T-cell (primary cell): ENCODE data around the gene USP3. TPM values are rescaled to one million over a fixed set of nuclear protein-coding genes. Genes with fewer than 3 reads are reported as not detected.

ENCODE experiments used
- ATAC-seq, 4 experiments: fragments of 200-7000 bp in 3 of 4; fragments of 150-1000 bp in 1 of 4; cut with Tn5 transposase; replicated peaks in 1 of 4; 1 replicate in 3 of 4; 2 replicates in 1 of 4; pipeline ENCODE4 v1.10.0; 2021; ENCODE audit warnings: moderate library complexity in 3 of 4, mild to moderate bottlenecking in 2 of 4, moderate number of reproducible peaks in 1 of 4
- CTCF ChIA-PET, 2 donors: fragments of 300-600 bp; sonication (Branson Sonifier 250); formaldehyde crosslinking; loops; one replicate each; lab custom pipeline; 2022; ENCODE audit warnings: antibody characterized with exemption in 2 of 2; lab: Charles Lee
- POLR2A ChIA-PET, 2 donors: fragments of 300-600 bp; sonication (Branson Sonifier 250); formaldehyde crosslinking; loops; one replicate each; lab custom pipeline; 2022; ENCODE audit warnings: antibody characterized with exemption in 2 of 2; lab: Charles Lee
- DNase-seq, 35 experiments: peaks; one replicate each; pipeline versions ENCODE4 v3.0.0 to v3.0.0-alpha.2; 2013 to 2023
- H3K27ac ChIP-seq: one replicate; pipeline ENCODE4 v1.5.1; 2013; ENCODE audit warnings: low read length
- H3K27me3 ChIP-seq, 2 experiments: replicated peaks in 1 of 2; 1 replicate in 1 of 2; 2 replicates in 1 of 2; pipeline versions ENCODE4 v1.6.1 to v1.7.0; 2013; ENCODE audit warnings: low read length in 1 of 2, mixed read lengths in 1 of 2; ENCODE audit not compliant: control insufficient read depth in 2 of 2, insufficient read depth in 2 of 2; ENCODE audit errors: extremely low read depth in 1 of 2
- H3K36me3 ChIP-seq, 2 donors: 1 replicate in 1 of 2; 2 replicates in 1 of 2; pipeline versions ENCODE4 v1.6.1 to v1.7.0; 2013; ENCODE audit warnings: low read length in 1 of 2; ENCODE audit not compliant: control insufficient read depth in 2 of 2, insufficient read depth in 1 of 2; ENCODE audit errors: extremely low read depth in 1 of 2
- H3K4me1 ChIP-seq, 2 experiments: 1 replicate in 1 of 2; 2 replicates in 1 of 2; pipeline versions ENCODE4 v1.6.1 to v1.7.0; 2013; ENCODE audit warnings: low read length in 2 of 2, mixed read lengths in 1 of 2; ENCODE audit not compliant: insufficient read depth in 2 of 2, control insufficient read depth in 1 of 2; ENCODE audit errors: extremely low read depth in 1 of 2
- H3K4me3 ChIP-seq, 2 donors: 1 replicate in 1 of 2; 2 replicates in 1 of 2; pipeline versions ENCODE4 v1.5.1 to v1.7.0; 2013; ENCODE audit warnings: mild to moderate bottlenecking in 2 of 2, low read length in 1 of 2, moderate library complexity in 1 of 2; ENCODE audit not compliant: control insufficient read depth in 1 of 2; ENCODE audit errors: extremely low read depth in 1 of 2
- H3K9me3 ChIP-seq: 2 replicates; pipeline ENCODE4 v1.7.0; 2013
- H3K27ac Mint-ChIP-seq, 2 donors: one replicate each; pipeline ENCODE4 v1.8.0; 2020 to 2021; ENCODE audit warnings: mild to moderate bottlenecking in 2 of 2, mixed read lengths in 2 of 2
- H3K27me3 Mint-ChIP-seq, 2 donors: one replicate each; pipeline ENCODE4 v1.8.0; 2021 to 2022; ENCODE audit warnings: mixed read lengths in 2 of 2
- H3K36me3 Mint-ChIP-seq: one replicate; pipeline ENCODE4 v1.8.0; 2021; ENCODE audit warnings: mixed read lengths
- H3K4me1 Mint-ChIP-seq, 3 donors: one replicate each; pipeline ENCODE4 v1.8.0; 2020 to 2022; ENCODE audit warnings: mixed read lengths in 3 of 3, mild to moderate bottlenecking in 1 of 3
- H3K4me3 Mint-ChIP-seq, 3 donors: one replicate each; pipeline ENCODE4 v1.8.0; 2020 to 2022; ENCODE audit warnings: mild to moderate bottlenecking in 3 of 3, mixed read lengths in 3 of 3, moderate library complexity in 3 of 3
- H3K9me3 Mint-ChIP-seq, 3 donors: one replicate each; pipeline ENCODE4 v1.8.0; 2020 to 2022; ENCODE audit warnings: mixed read lengths in 3 of 3
- WGBS: methylation state at CpG from one replicate; pipeline ENCODE4 v1.1.5; 2013; ENCODE audit warnings: missing lambda C conversion rate; ENCODE audit not compliant: insufficient coverage; 5-methylcytosine and 5-hydroxymethylcytosine counted together
- total RNA-seq, 35 experiments: library from RNA in 6 of 35; stranded (reverse) in 6 of 35; fragments of 120-200 nt in 1 of 35; gene quantifications; one replicate each; pipeline versions ENCODE4 v1.2.1 to v1.2.4 and lab custom pipeline; 2013 to 2026

The USP3 gene
- total RNA-seq, 5 donors from 2014 or later (not counting 1 experiment from before 2014, with no cell fraction given) = 123 to 265 (median 130) TPM

DNA sequence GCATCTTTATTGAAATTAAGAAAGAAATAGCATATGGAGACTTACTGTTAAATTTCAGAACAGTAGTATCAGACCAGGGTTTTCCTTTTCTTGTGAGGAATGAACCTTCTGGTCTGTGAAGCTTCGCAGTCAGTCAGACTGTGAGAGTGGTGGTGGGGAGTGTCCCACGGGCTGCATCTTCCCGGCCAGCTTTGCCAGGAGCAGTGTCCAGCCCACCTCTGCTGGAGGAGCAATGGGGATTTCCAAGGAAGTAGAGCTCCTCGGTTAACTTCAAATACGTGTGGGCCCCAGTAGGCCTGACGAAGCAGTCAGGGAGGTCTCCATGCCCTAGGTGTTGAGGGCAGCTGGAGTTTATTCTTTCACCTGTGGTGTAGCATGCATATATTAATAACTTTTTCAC is 51.9 kb downstream of the USP3 start:
- DNase-seq (no peak), ATAC-seq (no peak)
- WGBS = 66% methylated on average over 5 of the region's 6 CpGs
- Histone ChIP-seq H3K4me1 (peaks cover 3 to 13% of the 10 kb centered on the region in 2 experiments), H3K27me3 (no peaks in the 10 kb centered on the region), H3K9me3 (no peaks in the 10 kb centered on the region), H3K36me3 (peaks cover 0 to 51% of the 10 kb centered on the region in 2 donors), H3K27ac (no peak overlapping the region), H3K4me3 (no peak overlapping the region)
- Mint-ChIP-seq H3K27me3 (no peaks in the 10 kb centered on the region), H3K4me1 (peaks cover 49 to 69% (median 58%) of the 10 kb centered on the region in 3 donors), H3K36me3 (peaks cover 44% of the 10 kb centered on the region), H3K27ac (peak overlapping the region; percentile 61 to 66), H3K9me3 (no peaks in the 10 kb centered on the region), H3K4me3 (no peak overlapping the region)
- POLR2A ChIA-PET = interaction anchor here in 1 of 2 donors (0.5 kb wide), 1 partner anchor 97 kb away, joined by 4 read pairs; no protein-coding TSS in a partner anchor
- CTCF ChIA-PET = interaction anchor here in 1 of 2 donors (1.2 kb wide), 1 partner anchor 89 kb away, joined by 3 read pairs; no protein-coding TSS in a partner anchor

DNA sequence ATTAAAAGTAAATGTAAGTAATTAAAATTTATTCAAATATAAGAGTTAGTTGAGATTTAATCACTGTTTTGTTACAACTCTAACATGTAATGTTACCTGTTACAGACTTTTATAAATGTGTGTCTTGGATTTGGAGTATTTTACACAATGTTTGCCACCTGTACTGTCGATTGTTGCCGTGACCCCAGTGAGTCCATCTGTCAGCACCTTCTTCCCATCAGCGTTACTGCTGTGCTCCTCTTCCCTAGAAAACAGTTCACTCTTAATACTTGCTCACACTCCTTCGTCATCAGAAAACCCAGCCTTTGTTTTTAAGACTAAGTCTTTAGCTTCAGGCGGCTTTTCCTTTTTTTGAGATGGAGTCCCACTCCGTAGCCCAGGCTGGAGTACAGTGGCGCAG is 52.3 kb downstream of the USP3 start:
- H3K36me3 ChIP-seq = peaks cover 0 to 56% of the 10 kb centered on the region in 2 donors
- 92% methylated on average over 6 of the region's 7 CpGs for WGBS
- no peak overlapping the region for H3K4me3 ChIP-seq
- POLR2A ChIA-PET = interaction anchor here in 1 of 2 donors (0.5 kb wide), 1 partner anchor 97 kb away, joined by 4 read pairs; no protein-coding TSS in a partner anchor
- H3K4me1 ChIP-seq = peaks cover 3 to 13% of the 10 kb centered on the region in 2 experiments
- Mint-ChIP-seq H3K4me3 (no peak overlapping the region), H3K27ac (peak overlapping the region; percentile 8 to 27), H3K27me3 (no peaks in the 10 kb centered on the region), H3K4me1 (peaks cover 49 to 67% (median 58%) of the 10 kb centered on the region in 3 donors), H3K9me3 (no peaks in the 10 kb centered on the region), H3K36me3 (peaks cover 49% of the 10 kb centered on the region)
- DNase-seq = no peak
- H3K9me3 ChIP-seq = no peaks in the 10 kb centered on the region
- CTCF ChIA-PET = interaction anchor here in 1 of 2 donors (1.2 kb wide), 1 partner anchor 90 kb away, joined by 3 read pairs; no protein-coding TSS in a partner anchor
- no peak overlapping the region for H3K27ac ChIP-seq
- no peaks in the 10 kb centered on the region for H3K27me3 ChIP-seq
- no peak for ATAC-seq

DNA sequence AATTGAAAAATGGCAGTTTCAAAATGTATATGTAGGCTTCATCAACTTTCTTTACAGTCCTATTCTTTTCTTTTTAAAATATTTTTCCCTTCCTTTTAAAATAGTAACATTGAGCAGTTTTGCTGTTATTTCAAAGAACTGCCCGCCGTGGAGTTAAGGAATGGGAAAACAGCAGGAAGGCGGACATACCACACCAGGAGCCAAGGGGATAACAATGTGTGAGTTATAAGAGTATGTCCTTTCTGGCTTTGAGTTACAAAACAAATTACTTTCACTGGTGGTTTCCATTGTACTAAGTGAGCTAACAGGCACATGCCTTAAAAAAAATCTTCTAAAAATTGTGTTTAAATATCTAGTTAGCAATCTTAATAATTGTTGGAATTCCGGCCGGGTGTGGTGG is 55.4 kb downstream of the USP3 start:
- no peak overlapping the region for H3K27ac ChIP-seq
- H3K4me3 ChIP-seq = no peak overlapping the region
- peaks cover 5 to 83% of the 10 kb centered on the region in 2 donors for H3K36me3 ChIP-seq
- peaks cover 3 to 4% of the 10 kb centered on the region in 2 experiments for H3K4me1 ChIP-seq
- Mint-ChIP-seq H3K36me3 (peaks cover 62% of the 10 kb centered on the region), H3K27me3 (no peaks in the 10 kb centered on the region), H3K27ac (peak overlapping the region in 1 of 2 donors; percentile 25), H3K9me3 (no peaks in the 10 kb centered on the region), H3K4me1 (peaks cover 27 to 40% (median 31%) of the 10 kb centered on the region in 3 donors), H3K4me3 (no peak overlapping the region)
- H3K9me3 ChIP-seq = no peaks in the 10 kb centered on the region
- ChIA-PET CTCF (interaction anchor here in 1 of 2 donors (2.0 kb wide), 1 partner anchor 93 kb away, joined by 5 read pairs; no protein-coding TSS in a partner anchor), POLR2A (interaction anchor here in 1 of 2 donors (0.7 kb wide), 1 partner anchor 58 kb away, joined by 4 read pairs; no protein-coding TSS in a partner anchor)
- no peaks in the 10 kb centered on the region for H3K27me3 ChIP-seq
- no CpG with 5 or more reads among the region's 5 CpGs for WGBS
- DNase-seq (no peak), ATAC-seq (no peak)

DNA sequence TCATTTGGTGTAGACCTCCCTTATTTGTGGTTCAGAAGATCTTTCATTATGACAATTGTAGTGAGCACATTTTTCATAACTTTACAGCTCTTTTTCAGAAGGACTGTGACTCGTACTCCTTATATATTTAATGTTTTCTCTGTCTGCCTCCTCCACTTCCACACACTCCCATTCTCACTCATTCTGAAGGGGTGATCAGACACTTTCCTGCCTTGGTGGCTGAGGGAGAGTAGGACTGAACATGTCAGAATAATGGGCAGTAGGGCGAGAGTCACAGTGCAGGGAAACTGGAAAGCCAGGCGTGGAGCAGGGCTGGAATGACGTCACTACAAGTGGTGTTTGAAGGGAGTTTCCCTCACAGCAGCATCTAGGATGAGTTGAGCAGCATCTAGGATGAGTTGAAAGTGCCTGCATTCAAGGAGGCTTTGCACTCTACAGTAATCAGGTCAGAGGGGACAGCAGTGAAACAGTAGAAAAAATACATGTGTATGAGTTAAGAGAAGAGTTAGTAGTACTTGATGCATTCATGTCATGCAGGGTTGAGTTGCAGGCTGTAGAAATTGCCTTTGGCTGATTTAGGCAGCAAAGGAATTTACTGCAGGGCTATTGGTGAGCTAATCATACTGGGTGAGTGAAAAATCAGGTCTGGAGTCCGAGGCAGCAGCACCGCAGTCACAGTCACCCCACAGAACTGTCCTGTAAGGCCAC is 56.5 kb downstream of the USP3 start:
- Mint-ChIP-seq H3K4me3 (no peak overlapping the region), H3K4me1 (peaks cover 20 to 35% (median 20%) of the 10 kb centered on the region in 3 donors), H3K36me3 (peaks cover 64% of the 10 kb centered on the region), H3K9me3 (no peaks in the 10 kb centered on the region), H3K27ac (peak overlapping the region; percentile 17 to 60), H3K27me3 (no peaks in the 10 kb centered on the region)
- ChIA-PET POLR2A (no interaction called here), CTCF (no interaction called here)
- H3K4me3 ChIP-seq = no peak overlapping the region
- peak overlapping the region; percentile 2 for H3K27ac ChIP-seq
- peaks cover 5 to 88% of the 10 kb centered on the region in 2 donors for H3K36me3 ChIP-seq
- WGBS = 78% methylated on average over 4 of the region's 6 CpGs
- DNase-seq (peak in 1 of 35 experiments; percentile 50), ATAC-seq (peak in 1 of 4 experiments; percentile 25)
- no peaks in the 10 kb centered on the region for H3K27me3 ChIP-seq
- no peaks in the 10 kb centered on the region for H3K9me3 ChIP-seq
- peaks cover 2 to 3% of the 10 kb centered on the region in 2 experiments for H3K4me1 ChIP-seq

DNA sequence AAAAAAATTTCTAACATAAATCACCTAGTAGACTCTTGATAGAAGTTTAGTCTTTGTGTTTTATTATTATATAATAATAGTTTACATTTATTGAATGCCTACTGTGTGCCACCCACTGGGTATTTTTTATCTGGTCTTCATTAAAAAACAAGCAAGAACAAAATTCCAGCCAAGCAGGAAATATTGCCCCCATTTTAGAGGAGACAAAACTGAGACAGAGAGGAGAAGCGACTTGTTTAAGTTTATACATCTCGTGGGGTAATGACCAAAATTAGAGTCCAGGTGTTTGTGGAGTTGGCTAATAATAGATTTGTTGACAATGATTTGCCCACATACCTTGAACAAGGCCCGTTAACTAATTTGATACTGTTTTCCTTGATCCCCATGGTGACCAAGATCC is 59.7 kb downstream of the USP3 start:
- Histone ChIP-seq H3K27me3 (no peaks in the 10 kb centered on the region), H3K36me3 (peaks cover 5 to 76% of the 10 kb centered on the region in 2 donors), H3K4me3 (no peak overlapping the region), H3K9me3 (no peaks in the 10 kb centered on the region), H3K4me1 (peaks cover 0 to 2% of the 10 kb centered on the region in 2 experiments), H3K27ac (no peak overlapping the region)
- ATAC-seq (no peak), DNase-seq (no peak)
- peaks cover 15 to 22% (median 17%) of the 10 kb centered on the region in 3 donors for H3K4me1 Mint-ChIP-seq
- ChIA-PET CTCF (no interaction called here), POLR2A (interaction anchor here (0.5 to 0.7 kb wide), 3 partner anchors 11 to 81 kb away, joined by 4 to 11 read pairs (median 4); no protein-coding TSS in a partner anchor)
- H3K4me3 Mint-ChIP-seq = no peak overlapping the region
- H3K27me3 Mint-ChIP-seq = no peaks in the 10 kb centered on the region
- H3K9me3 Mint-ChIP-seq = no peaks in the 10 kb centered on the region
- no CpG with 5 or more reads among the region's 3 CpGs for WGBS
- no peak overlapping the region for H3K27ac Mint-ChIP-seq
- H3K36me3 Mint-ChIP-seq = peaks cover 59% of the 10 kb centered on the region

DNA sequence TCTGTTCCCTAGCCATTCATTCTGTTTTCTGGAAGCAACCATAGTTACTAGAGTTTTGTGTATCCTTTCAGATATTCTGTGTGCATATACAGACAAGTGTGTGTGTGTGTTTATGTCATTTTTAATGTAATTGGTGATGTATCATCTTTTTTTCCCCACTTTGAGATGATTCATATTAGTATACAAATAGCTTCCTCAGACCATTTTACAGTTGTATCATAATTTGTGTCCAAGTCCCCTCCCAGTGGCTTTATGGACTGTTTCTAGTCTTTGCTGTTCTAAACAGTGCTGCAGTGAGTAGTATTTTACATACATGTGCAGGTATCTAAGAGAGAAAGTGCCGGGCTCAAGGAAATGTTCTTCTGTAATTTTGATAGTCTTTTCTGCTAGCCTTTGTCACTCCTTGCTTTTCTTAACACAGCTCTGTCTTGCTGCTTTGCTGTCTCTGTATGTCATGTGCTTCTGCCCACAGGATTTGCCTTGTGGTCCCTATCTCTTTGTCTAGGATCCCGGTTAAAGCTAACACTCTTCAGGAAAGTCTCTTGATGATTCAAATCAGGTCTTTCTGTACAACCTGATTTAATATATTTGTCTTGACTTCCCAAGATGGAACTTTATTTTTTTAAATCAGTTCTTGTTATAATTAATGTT is 61.3 kb downstream of the USP3 start:
- peaks cover 5 to 75% of the 10 kb centered on the region in 2 donors for H3K36me3 ChIP-seq
- Mint-ChIP-seq H3K27ac (peak overlapping the region; percentile 37 to 53), H3K27me3 (no peaks in the 10 kb centered on the region), H3K4me1 (peaks cover 6 to 20% (median 13%) of the 10 kb centered on the region in 3 donors), H3K9me3 (no peaks in the 10 kb centered on the region), H3K36me3 (peaks cover 55% of the 10 kb centered on the region), H3K4me3 (no peak overlapping the region)
- no peak overlapping the region for H3K27ac ChIP-seq
- no peak overlapping the region for H3K4me3 ChIP-seq
- peaks cover 0 to 2% of the 10 kb centered on the region in 2 experiments for H3K4me1 ChIP-seq
- ATAC-seq (no peak), DNase-seq (no peak)
- ChIA-PET POLR2A (no interaction called here), CTCF (no interaction called here)
- no peaks in the 10 kb centered on the region for H3K27me3 ChIP-seq
- 100% methylated on average over 1 of the region's 2 CpGs for WGBS
- no peaks in the 10 kb centered on the region for H3K9me3 ChIP-seq
